IMR-90 (cell line): ENCODE data around the gene TRAPPC2L. TPM values are rescaled to one million over a fixed set of nuclear protein-coding genes. Genes with fewer than 3 reads are reported as not detected.

Experiments
- ATAC-seq: fragments of 200-7000 bp; cut with Tn5 transposase; 2 replicates; pipeline ENCODE4 v1.9.1; 2020; ENCODE audit warnings: low read depth, mild to moderate bottlenecking, moderate library complexity
- BruUV-seq: library from RNA; stranded (reverse); fragments of 400-500 nt; replicated peaks from 2 replicates; lab custom pipeline; 2021; lab: Mats Ljungman, UMichigan
- CTCF ChIA-PET: fragments of 300-600 bp; formaldehyde crosslinking; extraction: SDS; loops from one replicate; lab custom pipeline; 2021; ENCODE audit warnings: antibody characterized with exemption; lab: Yijun Ruan, JAX
- POLR2A ChIA-PET: fragments of 300-600 bp; sonication (Branson Sonifier 250); formaldehyde crosslinking; loops from one replicate; lab custom pipeline; 2022; ENCODE audit warnings: antibody characterized with exemption; ENCODE audit not compliant: unreplicated experiment; lab: Charles Lee
- DNase-seq: peaks from one replicate; pipeline ENCODE4 v3.0.0; 2013
- H2AFZ ChIP-seq: replicated peaks from 2 replicates; pipeline ENCODE3; 2013; ENCODE audit warnings: low read length, mild to moderate bottlenecking; ENCODE audit not compliant: poor library complexity
- H2AK5ac ChIP-seq: 2 replicates; pipeline ENCODE4 v1.6.1; 2013; ENCODE audit warnings: low read depth, low read length, inconsistent platforms
- H2AK9ac ChIP-seq: replicated peaks from 2 replicates; pipeline ENCODE3; 2013; ENCODE audit warnings: mild to moderate bottlenecking, low read depth, low read length, moderate library complexity; ENCODE audit not compliant: poor library complexity
- H2BK120ac ChIP-seq: 2 replicates; pipeline ENCODE4 v1.6.1; 2013; ENCODE audit warnings: low read depth, low read length, inconsistent platforms
- H2BK15ac ChIP-seq: 3 replicates; pipeline ENCODE4 v1.6.1; 2013; ENCODE audit warnings: low read depth, low read length, inconsistent platforms
- H2BK20ac ChIP-seq: 2 replicates; pipeline ENCODE4 v1.6.1; 2013; ENCODE audit warnings: low read depth, mild to moderate bottlenecking, inconsistent platforms, low read length, moderate library complexity
- H2BK5ac ChIP-seq: 2 replicates; pipeline ENCODE4 v1.6.1; 2013; ENCODE audit warnings: mild to moderate bottlenecking, low read depth, low read length, inconsistent platforms; ENCODE audit not compliant: poor library complexity, severe bottlenecking
- H3K14ac ChIP-seq: replicated peaks from 2 replicates; pipeline ENCODE4 v1.6.1; 2013; ENCODE audit warnings: low read depth, low read length, inconsistent platforms
- H3K18ac ChIP-seq: 2 replicates; pipeline ENCODE4 v1.6.1; 2013; ENCODE audit warnings: low read depth, low read length, control low read depth
- H3K23ac ChIP-seq: 2 replicates; pipeline ENCODE4 v1.6.1; 2013; ENCODE audit warnings: low read depth, low read length, inconsistent platforms
- H3K27ac ChIP-seq: 2 replicates; pipeline ENCODE4 v1.5.1; 2013; ENCODE audit warnings: mild to moderate bottlenecking, control low read depth, low read length; ENCODE audit not compliant: insufficient read depth
- H3K27me3 ChIP-seq: 2 replicates; pipeline ENCODE4 v1.6.1; 2013; ENCODE audit warnings: low read length; ENCODE audit not compliant: control insufficient read depth, insufficient read depth
- H3K36me3 ChIP-seq: 2 replicates; pipeline ENCODE4 v1.6.1; 2013; ENCODE audit warnings: low read length, mixed read lengths; ENCODE audit not compliant: control insufficient read depth, insufficient read depth
- H3K4ac ChIP-seq: 2 replicates; pipeline ENCODE4 v1.6.1; 2013; ENCODE audit warnings: low read depth, low read length, inconsistent platforms
- H3K4me1 ChIP-seq: 2 replicates; pipeline ENCODE4 v1.6.1; 2013; ENCODE audit warnings: low read length, mixed read lengths; ENCODE audit not compliant: control insufficient read depth, insufficient read depth
- H3K4me2 ChIP-seq: 2 replicates; pipeline ENCODE4 v1.6.1; 2013; ENCODE audit warnings: low read depth, mild to moderate bottlenecking, control low read depth, low read length, moderate library complexity
- H3K4me3 ChIP-seq: 2 replicates; pipeline ENCODE4 v1.5.1; 2013; ENCODE audit warnings: low read depth, mild to moderate bottlenecking, control low read depth, low read length, moderate library complexity; ENCODE audit not compliant: insufficient read depth
- H3K56ac ChIP-seq: 2 replicates; pipeline ENCODE4 v1.6.1; 2013; ENCODE audit warnings: low read length, inconsistent platforms; ENCODE audit not compliant: insufficient read depth; ENCODE audit errors: extremely low read depth
- H3K79me1 ChIP-seq, 2 experiments: 2 replicates each; pipeline ENCODE4 v1.6.1; 2013; ENCODE audit warnings: low read length in 2 of 2, inconsistent platforms in 1 of 2, low read depth in 1 of 2
- H3K9ac ChIP-seq: 2 replicates; pipeline ENCODE4 v1.6.1; 2013; ENCODE audit warnings: low read depth, low read length, control low read depth
- H3K9me1 ChIP-seq: 2 replicates; pipeline ENCODE4 v1.6.1; 2013; ENCODE audit warnings: low read length, inconsistent platforms; ENCODE audit not compliant: insufficient read depth
- H3K9me3 ChIP-seq: 2 replicates; pipeline ENCODE4 v1.6.1; 2013; ENCODE audit warnings: low read length; ENCODE audit not compliant: control insufficient read depth, insufficient read depth
- H4K20me1 ChIP-seq: 2 replicates; pipeline ENCODE4 v1.6.1; 2013; ENCODE audit warnings: low read length, inconsistent platforms; ENCODE audit not compliant: insufficient read depth
- H4K5ac ChIP-seq: 2 replicates; pipeline ENCODE4 v1.6.1; 2013; ENCODE audit warnings: mild to moderate bottlenecking, low read depth, low read length, control low read depth
- H4K8ac ChIP-seq, 2 experiments: 2 replicates each; pipeline ENCODE4 v1.6.1; 2013; ENCODE audit warnings: low read depth in 2 of 2, low read length in 2 of 2, control low read depth in 1 of 2, inconsistent platforms in 1 of 2
- H4K91ac ChIP-seq: 2 replicates; pipeline ENCODE4 v1.6.1; 2013; ENCODE audit warnings: low read depth, low read length, inconsistent platforms; ENCODE audit not compliant: insufficient read depth
- CEBPB ChIP-seq: IDR thresholded peaks from 2 replicates; pipeline ENCODE4 v1.6.1; 2012; ENCODE audit warnings: low read depth, low read length, improper control_type of control experiment
- FOS ChIP-seq: fragments of 150-350 bp; IDR thresholded peaks from 2 replicates; pipeline ENCODE4 v1.6.1; 2016; ENCODE audit warnings: low read depth, low read length
- RAD21 ChIP-seq: IDR thresholded peaks from 2 replicates; pipeline ENCODE4 v1.6.1; 2012; ENCODE audit warnings: low read length, improper control_type of control experiment
- RCOR1 ChIP-seq: IDR thresholded peaks from 2 replicates; pipeline ENCODE4 v1.6.1; 2012; ENCODE audit warnings: mild to moderate bottlenecking, low read length, improper control_type of control experiment; ENCODE audit not compliant: insufficient replicate concordance
- WGBS, 2 experiments: methylation state at CpG; one replicate each; pipeline versions ENCODE4 v1.1.5 to v1.1.7; 2013; ENCODE audit warnings: missing lambda C conversion rate in 2 of 2; ENCODE audit not compliant: insufficient read length in 1 of 2; ENCODE audit errors: extremely low coverage in 2 of 2; 5-methylcytosine and 5-hydroxymethylcytosine counted together
- dilution Hi-C: fragments of 300-500 bp; cut with HindIII; formaldehyde crosslinking; loops from one replicate; pipeline ENCODE4 v1.14.3; 2018; ENCODE audit warnings: low sequenced_read_pairs; ENCODE audit not compliant: unreplicated experiment
- in situ Hi-C: fragments of 300-500 bp; cut with MboI; formaldehyde crosslinking; loops from 3 replicates; pipeline ENCODE4 v1.14.3; 2019; ENCODE audit warnings: low sequenced_read_pairs, inconsistent platforms, mixed read lengths
- intact Hi-C: fragments of 100-400 bp; cut with micrococcal nuclease; formaldehyde crosslinking; loops from 2 replicates; pipeline ENCODE4 v1.10.0; 2022
- polyA plus RNA-seq, 3 experiments: library from polyadenylated mRNA; depleted of rRNA; stranded (reverse); fragments of >200 nt; gene quantifications; 2 replicates each; pipeline ENCODE4 v1.2.3, GENCODE V29; 2012; ENCODE audit warnings: low replicate concordance in 1 of 3
- total RNA-seq: library from RNA; depleted of rRNA; stranded (reverse); fragments of >200 nt; gene quantifications from 2 replicates; pipeline ENCODE4 v1.2.3, GENCODE V29; 2012
- TF ChIP-seq, protein P1 (sequence below): fragments of 150-350 bp; IDR thresholded peaks from 2 replicates; pipeline ENCODE4 v1.6.1; 2016; ENCODE audit warnings: low read depth, mild to moderate bottlenecking, low read length, moderate library complexity, borderline replicate concordance

The TRAPPC2L gene
- total and polyA plus RNA-seq, 2 of the 4 experiments (the other 2 are of a cell fraction): 102 to 109 TPM

DNA sequence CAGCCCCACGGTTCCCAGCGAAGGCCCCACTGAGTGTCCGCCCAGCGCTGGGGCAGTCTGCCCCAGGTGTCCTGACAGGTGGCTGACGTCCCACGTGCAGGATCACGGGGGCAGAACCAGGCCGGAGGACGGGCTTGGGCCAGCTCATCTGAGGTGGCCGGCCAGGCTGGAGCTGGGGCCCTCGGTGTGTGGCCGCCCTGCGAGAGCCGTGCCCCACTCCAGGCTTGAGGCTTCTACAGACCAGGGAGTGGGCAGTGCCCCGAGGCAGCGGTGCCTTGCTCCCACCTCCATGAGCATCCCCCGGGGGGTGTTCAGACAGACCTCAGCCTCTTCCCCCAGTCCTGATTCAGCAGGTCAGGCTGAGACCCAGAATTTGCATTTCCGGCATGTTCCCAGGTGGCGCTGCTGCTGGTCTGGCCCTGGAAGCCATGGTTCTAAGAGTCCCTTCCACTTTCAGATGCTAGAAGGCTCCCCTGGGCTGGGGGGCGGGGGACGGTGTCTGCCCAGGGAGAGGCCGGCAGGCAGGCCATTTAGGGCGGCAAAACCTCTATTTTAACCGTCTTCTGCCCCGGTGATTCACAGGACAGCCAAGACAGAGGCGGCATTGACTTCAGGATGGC, 44.9 kb downstream of the TRAPPC2L start:
- ChIA-PET CTCF (no interaction called here), POLR2A (no interaction called here)
- ATAC-seq (no peak), DNase-seq (no peak)
- H2BK120ac ChIP-seq: no peak overlapping the region
- no peak overlapping the region for H3K4me2 ChIP-seq
- H3K4ac ChIP-seq: no peak overlapping the region
- H3K9ac ChIP-seq: no peak overlapping the region
- H3K9me3 ChIP-seq: no peaks in the 10 kb centered on the region
- no peaks in the 10 kb centered on the region for H4K20me1 ChIP-seq
- H2AFZ ChIP-seq: no peak overlapping the region
- WGBS, 2 experiments: 80% methylated on average over 22 of the region's 26 CpGs; no CpG with 5 or more reads in 1 of the 2 experiments
- H3K79me1 ChIP-seq: no peaks in the 10 kb centered on the region
- no peak overlapping the region for H3K23ac ChIP-seq
- H2AK9ac ChIP-seq: no peak overlapping the region
- H3K14ac ChIP-seq: no peak overlapping the region
- no peak overlapping the region for H4K8ac ChIP-seq
- dilution Hi-C loops (no loop called here), intact Hi-C loops (no loop called here), in situ Hi-C loops (no loop called here)
- H3K56ac ChIP-seq: no peak overlapping the region
- no peak overlapping the region for H4K91ac ChIP-seq
- no peaks in the 10 kb centered on the region for H3K9me1 ChIP-seq
- H2BK15ac ChIP-seq: no peak overlapping the region
- H3K4me3 ChIP-seq: no peak overlapping the region
- no TSS peak for BruUV-seq
- no peaks in the 10 kb centered on the region for H3K4me1 ChIP-seq
- H3K36me3 ChIP-seq: no peaks in the 10 kb centered on the region
- no peak overlapping the region for H3K18ac ChIP-seq
- peaks cover 23% of the 10 kb centered on the region; the same call in 1 of the 2 replicates for H3K27me3 ChIP-seq
- H2AK5ac ChIP-seq: no peak overlapping the region
- no peak overlapping the region for H4K5ac ChIP-seq
- no peak overlapping the region for H3K27ac ChIP-seq
- no peak overlapping the region for H2BK20ac ChIP-seq
- no peak overlapping the region for H2BK5ac ChIP-seq
- TF ChIP-seq, protein P1, sequence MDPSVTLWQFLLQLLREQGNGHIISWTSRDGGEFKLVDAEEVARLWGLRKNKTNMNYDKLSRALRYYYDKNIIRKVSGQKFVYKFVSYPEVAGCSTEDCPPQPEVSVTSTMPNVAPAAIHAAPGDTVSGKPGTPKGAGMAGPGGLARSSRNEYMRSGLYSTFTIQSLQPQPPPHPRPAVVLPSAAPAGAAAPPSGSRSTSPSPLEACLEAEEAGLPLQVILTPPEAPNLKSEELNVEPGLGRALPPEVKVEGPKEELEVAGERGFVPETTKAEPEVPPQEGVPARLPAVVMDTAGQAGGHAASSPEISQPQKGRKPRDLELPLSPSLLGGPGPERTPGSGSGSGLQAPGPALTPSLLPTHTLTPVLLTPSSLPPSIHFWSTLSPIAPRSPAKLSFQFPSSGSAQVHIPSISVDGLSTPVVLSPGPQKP: no peak
- no peak for TF ChIP-seq RCOR1
- TF ChIP-seq FOS: no peak
- TF ChIP-seq CEBPB: no peak
- no peak for TF ChIP-seq RAD21
